WTC11 (cell line): ENCODE results near the gene TMEM271. TPM values are rescaled to one million over a fixed set of nuclear protein-coding genes. Genes with fewer than 3 reads are reported as not detected.

Experiments
- ATAC-seq: fragments of 200-7000 bp; cut with Tn5 transposase; 2 replicates; pipeline ENCODE4 v1.10.0; 2021; ENCODE audit warnings: mild to moderate bottlenecking, moderate library complexity
- CTCF ChIA-PET: fragments of 300-600 bp; sonication (Branson Sonifier 250); formaldehyde crosslinking; loops from one replicate; lab custom pipeline; 2021; ENCODE audit warnings: antibody characterized with exemption; lab: Charles Lee
- POLR2A ChIA-PET: fragments of 350-600 bp; sonication (Branson Sonifier 250); formaldehyde crosslinking; loops from one replicate; lab custom pipeline; 2021; ENCODE audit warnings: antibody characterized with exemption; lab: Charles Lee
- DNase-seq: peaks from one replicate; pipeline ENCODE4 v3.0.0; 2021; ENCODE audit warnings: low spot score
- H3K27ac Mint-ChIP-seq: 2 replicates; pipeline ENCODE4 v1.8.0; 2021; ENCODE audit warnings: mixed read lengths
- H3K27me3 Mint-ChIP-seq: 2 replicates; pipeline ENCODE4 v1.8.0; 2021; ENCODE audit warnings: low read depth, mild to moderate bottlenecking, moderate library complexity, mixed read lengths
- H3K36me3 Mint-ChIP-seq: 2 replicates; pipeline ENCODE4 v1.8.0; 2021; ENCODE audit warnings: mixed read lengths
- H3K4me1 Mint-ChIP-seq: 2 replicates; pipeline ENCODE4 v1.8.0; 2022; ENCODE audit warnings: mixed read lengths
- H3K4me3 Mint-ChIP-seq: 2 replicates; pipeline ENCODE4 v1.8.0; 2021; ENCODE audit warnings: mild to moderate bottlenecking, moderate library complexity, mixed read lengths
- H3K9me3 Mint-ChIP-seq: 2 replicates; pipeline ENCODE4 v1.8.0; 2021; ENCODE audit warnings: mixed read lengths
- AR ChIP-seq: fragments of 250-450 bp; sonication (Bioruptor Pico); IDR thresholded peaks from 2 replicates; pipeline ENCODE4 v1.9.0; 2021; ENCODE audit warnings: mild to moderate bottlenecking
- CDX4 ChIP-seq: fragments of 250-450 bp; sonication (Bioruptor Pico); IDR thresholded peaks from 2 replicates; pipeline ENCODE4 v1.9.0; 2021; ENCODE audit warnings: moderate library complexity, mild to moderate bottlenecking, inconsistent platforms, borderline replicate concordance
- CREB1 ChIP-seq: sonication (generic); formaldehyde crosslinking; IDR thresholded peaks from 2 replicates; pipeline ENCODE4 v1.8.0; 2023; ENCODE audit warnings: mild to moderate bottlenecking, missing genetic modification reagents
- ERG ChIP-seq: fragments of 250-450 bp; sonication (Bioruptor Pico); IDR thresholded peaks from 2 replicates; pipeline ENCODE4 v1.8.0; 2021; ENCODE audit warnings: mild to moderate bottlenecking
- ESRRA ChIP-seq: sonication (generic); formaldehyde crosslinking; IDR thresholded peaks from 2 replicates; pipeline ENCODE4 v1.8.1; 2022; ENCODE audit warnings: mild to moderate bottlenecking, missing genetic modification reagents, borderline replicate concordance
- FOXJ3 ChIP-seq: sonication (generic); formaldehyde crosslinking; IDR thresholded peaks from 2 replicates; pipeline ENCODE4 v1.9.0; 2021; ENCODE audit warnings: missing genetic modification reagents, mild to moderate bottlenecking, borderline replicate concordance
- IRF1 ChIP-seq: sonication (generic); formaldehyde crosslinking; IDR thresholded peaks from 2 replicates; pipeline ENCODE4 v1.8.0; 2023; ENCODE audit warnings: missing genetic modification reagents
- KAT7 ChIP-seq: sonication (generic); formaldehyde crosslinking; IDR thresholded peaks from 2 replicates; pipeline ENCODE4 v1.8.1; 2023; ENCODE audit warnings: missing genetic modification reagents, mild to moderate bottlenecking, borderline replicate concordance
- MLX ChIP-seq: sonication (generic); formaldehyde crosslinking; IDR thresholded peaks from 2 replicates; pipeline ENCODE4 v1.8.1; 2023; ENCODE audit warnings: mild to moderate bottlenecking, missing genetic modification reagents, moderate library complexity
- NFE2L1 ChIP-seq: sonication (generic); formaldehyde crosslinking; IDR thresholded peaks from 2 replicates; pipeline ENCODE4 v1.8.1; 2023; ENCODE audit warnings: missing genetic modification reagents
- PREB ChIP-seq: sonication (generic); formaldehyde crosslinking; IDR thresholded peaks from 2 replicates; pipeline ENCODE4 v1.8.1; 2022; ENCODE audit warnings: mild to moderate bottlenecking, missing genetic modification reagents, moderate library complexity, borderline replicate concordance
- RORB ChIP-seq: fragments of 250-450 bp; sonication (Bioruptor Pico); IDR thresholded peaks from 2 replicates; pipeline ENCODE4 v1.9.0; 2021; ENCODE audit warnings: mild to moderate bottlenecking
- ZBTB43 ChIP-seq: sonication (generic); formaldehyde crosslinking; IDR thresholded peaks from 2 replicates; pipeline ENCODE4 v1.8.1; 2023; ENCODE audit warnings: mild to moderate bottlenecking, missing genetic modification reagents
- ZMAT4 ChIP-seq: fragments of 250-450 bp; sonication (Bioruptor Pico); IDR thresholded peaks from 2 replicates; pipeline ENCODE4 v1.9.0; 2021; ENCODE audit warnings: mild to moderate bottlenecking
- ZNF232 ChIP-seq: sonication (generic); formaldehyde crosslinking; IDR thresholded peaks from 2 replicates; pipeline ENCODE4 v1.8.0; 2022; ENCODE audit warnings: mild to moderate bottlenecking, missing genetic modification reagents
- ZNF263 ChIP-seq: sonication (generic); formaldehyde crosslinking; IDR thresholded peaks from 2 replicates; pipeline ENCODE4 v1.8.1; 2022; ENCODE audit warnings: low read depth, mild to moderate bottlenecking, moderate library complexity, missing genetic modification reagents
- ZNF317 ChIP-seq: sonication (generic); formaldehyde crosslinking; IDR thresholded peaks from 2 replicates; pipeline ENCODE4 v1.8.1; 2023; ENCODE audit warnings: low read depth, mild to moderate bottlenecking, moderate library complexity, missing genetic modification reagents, borderline replicate concordance
- ZNF512 ChIP-seq: sonication (generic); formaldehyde crosslinking; IDR thresholded peaks from 2 replicates; pipeline ENCODE4 v1.8.1; 2022; ENCODE audit warnings: missing genetic modification reagents, borderline replicate concordance
- total RNA-seq: library from RNA; stranded (reverse); gene quantifications from 3 replicates; pipeline ENCODE4 v1.2.3, GENCODE V29; 2021

Gene TMEM271
- total RNA-seq, 1 experiment from 2014 or later = 0.31 TPM

GRCh38 chr4:560731-561291 is 15.3 kb downstream of the TMEM271 start:
- H3K36me3 Mint-ChIP-seq = peaks cover 27% of the 10 kb centered on the region
- H3K4me3 Mint-ChIP-seq = no peak overlapping the region
- no peak overlapping the region for H3K27ac Mint-ChIP-seq
- ChIA-PET CTCF (interaction anchor here (0.7 kb wide), 1 partner anchor 126 kb away, joined by 4 read pairs; no protein-coding TSS in a partner anchor), POLR2A (no interaction called here)
- H3K4me1 Mint-ChIP-seq = no peaks in the 10 kb centered on the region
- DNase-seq (no peak), ATAC-seq (no peak)
- peaks cover 20% of the 10 kb centered on the region for H3K27me3 Mint-ChIP-seq
- H3K9me3 Mint-ChIP-seq = peaks cover 56% of the 10 kb centered on the region
- TF ChIP-seq ESRRA (CRISPR knock-in tag) (no peak), MLX (CRISPR knock-in tag) (no peak), RORB (CRISPR knock-in tag) (no peak), KAT7 (no peak), ZNF512 (no peak), NFE2L1 (no peak), ZNF232 (no peak), CREB1 (CRISPR knock-in tag) (no peak), ZBTB43 (CRISPR knock-in tag) (no peak), ZNF317 (no peak), IRF1 (no peak), ZNF263 (no peak), PREB (CRISPR knock-in tag) (no peak), FOXJ3 (CRISPR knock-in tag) (no peak), ERG (no peak), ZMAT4 (CRISPR knock-in tag) (no peak), CDX4 (CRISPR knock-in tag) (no peak), AR (no peak)
